CD4-positive, alpha-beta T cell (primary cell): ENCODE data around the gene FANCG. TPM values are rescaled to one million over a fixed set of nuclear protein-coding genes. Genes with fewer than 3 reads are reported as not detected.

Experiments used
- ATAC-seq: fragments of 200-7000 bp; cut with Tn5 transposase; one replicate; pipeline ENCODE4 v1.10.0; 2022; ENCODE audit warnings: mild to moderate bottlenecking; ENCODE audit not compliant: poor library complexity
- CTCF ChIA-PET: fragments of 350-600 bp; sonication (Branson Sonifier 250); formaldehyde crosslinking; loops from one replicate; lab custom pipeline; 2021; ENCODE audit warnings: antibody characterized with exemption, inconsistent platforms; lab: Charles Lee
- POLR2A ChIA-PET: fragments of 350-600 bp; sonication (Branson Sonifier 250); formaldehyde crosslinking; loops from one replicate; lab custom pipeline; 2021; ENCODE audit warnings: antibody characterized with exemption, inconsistent platforms; lab: Charles Lee
- DNase-seq, 14 experiments: peaks; one replicate each; pipeline ENCODE4 v3.0.0-alpha.2; 2013 to 2020; ENCODE audit warnings: mixed read lengths in 2 of 14
- H3K27ac ChIP-seq, 2 donors: one replicate each; pipeline versions ENCODE4 v1.5.1 to v1.7.0; 2013; ENCODE audit warnings: low read length in 2 of 2, low read depth in 1 of 2, mild to moderate bottlenecking in 1 of 2
- H3K27me3 ChIP-seq, 2 experiments: 1 replicate in 1 of 2; 2 replicates in 1 of 2; pipeline versions ENCODE4 v1.6.1 to v1.7.0; 2013; ENCODE audit warnings: low read length in 2 of 2, control low read depth in 1 of 2, mild to moderate bottlenecking in 1 of 2, moderate library complexity in 1 of 2; ENCODE audit not compliant: insufficient read depth in 2 of 2, control insufficient read depth in 1 of 2
- H3K36me3 ChIP-seq: one replicate; pipeline ENCODE4 v1.6.1; 2013; ENCODE audit warnings: low read length, control low read depth; ENCODE audit not compliant: insufficient read depth
- H3K4me1 ChIP-seq: one replicate; pipeline ENCODE4 v1.6.1; 2013; ENCODE audit warnings: low read length, control low read depth; ENCODE audit not compliant: insufficient read depth
- H3K4me3 ChIP-seq: one replicate; pipeline ENCODE4 v1.5.1; 2013; ENCODE audit warnings: mild to moderate bottlenecking, low read length, moderate library complexity
- H3K9me3 ChIP-seq, 2 experiments: 1 replicate in 1 of 2; 2 replicates in 1 of 2; pipeline versions ENCODE4 v1.6.1 to v1.7.0; 2013; ENCODE audit warnings: low read length in 2 of 2, mild to moderate bottlenecking in 2 of 2, control low read depth in 1 of 2, moderate library complexity in 1 of 2; ENCODE audit not compliant: control insufficient read depth in 1 of 2, insufficient read depth in 1 of 2
- H3K27ac Mint-ChIP-seq: one replicate; pipeline ENCODE4 v1.8.0; 2020; ENCODE audit warnings: mixed read lengths
- H3K27me3 Mint-ChIP-seq: one replicate; pipeline ENCODE4 v1.8.0; 2021; ENCODE audit warnings: mixed read lengths
- H3K36me3 Mint-ChIP-seq: one replicate; pipeline ENCODE4 v1.8.0; 2021; ENCODE audit warnings: low read depth, mixed read lengths
- H3K4me1 Mint-ChIP-seq: one replicate; pipeline ENCODE4 v1.8.0; 2021; ENCODE audit warnings: low read depth, mixed read lengths
- H3K4me3 Mint-ChIP-seq: one replicate; pipeline ENCODE4 v1.8.0; 2020; ENCODE audit warnings: mild to moderate bottlenecking, mixed read lengths
- H3K9me3 Mint-ChIP-seq: one replicate; pipeline ENCODE4 v1.8.0; 2020; ENCODE audit warnings: mixed read lengths
- intact Hi-C, 2 experiments: fragments of 100-400 bp; cut with DNase I in 1 of 2; cut with micrococcal nuclease in 1 of 2; formaldehyde crosslinking; loops; one replicate each; pipeline versions ENCODE4 v1.15.1 to v1.9.0; 2023 to 2025; cut with DNase I, micrococcal nuclease
- total RNA-seq, 174 experiments: library from RNA in 2 of 174; stranded (reverse) in 2 of 174; gene quantifications; one replicate each; pipeline ENCODE4 v1.2.3 and lab custom pipeline; 2021 to 2026
- TF ChIP-seq, protein P1 (sequence below): fragments of 200-600 bp; IDR thresholded peaks from one replicate; pipeline ENCODE4 v1.8.0; 2022; ENCODE audit warnings: antibody characterized with exemption, mild to moderate bottlenecking

Gene FANCG
- total RNA-seq, 2 experiments from 2014 or later: 21.7 to 24.6 TPM

DNA sequence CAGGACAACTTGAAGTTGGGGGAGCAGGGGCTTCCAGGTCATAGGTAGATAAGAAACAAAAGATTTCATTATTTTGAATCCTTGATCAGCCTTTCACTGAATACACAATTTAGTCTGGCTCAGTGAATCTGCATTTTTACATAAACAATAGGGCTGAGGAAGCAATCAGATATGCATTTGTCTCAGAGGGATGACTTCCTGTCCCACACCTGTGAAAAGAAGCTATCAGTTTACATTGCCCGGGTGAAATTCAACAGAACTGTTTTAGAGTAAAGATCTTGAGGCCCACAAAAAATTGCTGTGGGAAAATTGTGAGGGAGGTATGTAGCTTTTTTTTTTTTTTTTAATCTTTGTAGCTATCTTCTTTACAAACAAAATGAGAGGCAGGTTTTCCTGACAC is 51.9 kb downstream of the FANCG start:
- Histone ChIP-seq H3K36me3 (no peaks in the 10 kb centered on the region), H3K27me3 (no peaks in the 10 kb centered on the region), H3K4me3 (no peak overlapping the region), H3K9me3 (no peaks in the 10 kb centered on the region), H3K27ac (no peak overlapping the region), H3K4me1 (no peaks in the 10 kb centered on the region)
- no peaks in the 10 kb centered on the region for H3K9me3 Mint-ChIP-seq
- TF ChIP-seq, protein P1, sequence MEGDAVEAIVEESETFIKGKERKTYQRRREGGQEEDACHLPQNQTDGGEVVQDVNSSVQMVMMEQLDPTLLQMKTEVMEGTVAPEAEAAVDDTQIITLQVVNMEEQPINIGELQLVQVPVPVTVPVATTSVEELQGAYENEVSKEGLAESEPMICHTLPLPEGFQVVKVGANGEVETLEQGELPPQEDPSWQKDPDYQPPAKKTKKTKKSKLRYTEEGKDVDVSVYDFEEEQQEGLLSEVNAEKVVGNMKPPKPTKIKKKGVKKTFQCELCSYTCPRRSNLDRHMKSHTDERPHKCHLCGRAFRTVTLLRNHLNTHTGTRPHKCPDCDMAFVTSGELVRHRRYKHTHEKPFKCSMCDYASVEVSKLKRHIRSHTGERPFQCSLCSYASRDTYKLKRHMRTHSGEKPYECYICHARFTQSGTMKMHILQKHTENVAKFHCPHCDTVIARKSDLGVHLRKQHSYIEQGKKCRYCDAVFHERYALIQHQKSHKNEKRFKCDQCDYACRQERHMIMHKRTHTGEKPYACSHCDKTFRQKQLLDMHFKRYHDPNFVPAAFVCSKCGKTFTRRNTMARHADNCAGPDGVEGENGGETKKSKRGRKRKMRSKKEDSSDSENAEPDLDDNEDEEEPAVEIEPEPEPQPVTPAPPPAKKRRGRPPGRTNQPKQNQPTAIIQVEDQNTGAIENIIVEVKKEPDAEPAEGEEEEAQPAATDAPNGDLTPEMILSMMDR: no peak
- H3K4me1 Mint-ChIP-seq: peaks cover 6% of the 10 kb centered on the region
- POLR2A ChIA-PET: interaction anchor here (0.7 kb wide), 1 partner anchor 39 kb away, joined by 3 read pairs; no protein-coding TSS in a partner anchor
- H3K27me3 Mint-ChIP-seq: no peaks in the 10 kb centered on the region
- CTCF ChIA-PET: interaction anchor here (1.0 kb wide), 1 partner anchor 23 kb away, joined by 4 read pairs; no protein-coding TSS in a partner anchor
- ATAC-seq (no peak), DNase-seq (no peak)
- H3K4me3 Mint-ChIP-seq: no peak overlapping the region
- no peaks in the 10 kb centered on the region for H3K36me3 Mint-ChIP-seq
- no peak overlapping the region for H3K27ac Mint-ChIP-seq
- intact Hi-C loops: no loop called here

DNA sequence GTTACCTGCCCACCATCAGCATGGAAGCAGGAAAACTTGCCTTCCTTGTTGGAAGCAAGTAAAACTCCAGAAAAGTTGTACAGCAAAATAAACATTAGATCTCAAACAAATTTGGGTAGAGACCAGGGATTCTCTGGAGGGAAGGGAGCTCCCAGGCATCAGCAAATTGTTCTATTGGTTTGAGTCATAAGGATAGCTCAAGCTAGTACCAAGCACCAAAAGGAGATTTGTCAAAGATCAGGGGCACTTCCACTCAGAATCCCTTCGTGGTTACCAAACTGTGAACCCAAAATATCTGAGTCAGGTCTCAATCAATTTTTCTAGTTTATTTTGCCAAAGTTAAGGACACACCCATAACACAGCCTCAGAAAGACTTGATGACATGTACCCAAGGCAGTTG is 52.4 kb downstream of the FANCG start:
- H3K4me3 ChIP-seq: no peak overlapping the region
- Mint-ChIP-seq H3K4me1 (peaks cover 6% of the 10 kb centered on the region), H3K36me3 (no peaks in the 10 kb centered on the region), H3K4me3 (no peak overlapping the region), H3K27me3 (no peaks in the 10 kb centered on the region), H3K9me3 (no peaks in the 10 kb centered on the region), H3K27ac (no peak overlapping the region)
- no peak for DNase-seq
- ChIA-PET CTCF (interaction anchor here (1.0 kb wide), 1 partner anchor 24 kb away, joined by 4 read pairs; no protein-coding TSS in a partner anchor), POLR2A (no interaction called here)
- peaks cover 1% of the 10 kb centered on the region for H3K36me3 ChIP-seq
- no peak overlapping the region for H3K27ac ChIP-seq
- no peaks in the 10 kb centered on the region for H3K4me1 ChIP-seq
- no peaks in the 10 kb centered on the region for H3K27me3 ChIP-seq
- H3K9me3 ChIP-seq: no peaks in the 10 kb centered on the region
- no peak for ATAC-seq
- TF ChIP-seq, protein P1: no peak
- intact Hi-C loops: no loop called here

DNA sequence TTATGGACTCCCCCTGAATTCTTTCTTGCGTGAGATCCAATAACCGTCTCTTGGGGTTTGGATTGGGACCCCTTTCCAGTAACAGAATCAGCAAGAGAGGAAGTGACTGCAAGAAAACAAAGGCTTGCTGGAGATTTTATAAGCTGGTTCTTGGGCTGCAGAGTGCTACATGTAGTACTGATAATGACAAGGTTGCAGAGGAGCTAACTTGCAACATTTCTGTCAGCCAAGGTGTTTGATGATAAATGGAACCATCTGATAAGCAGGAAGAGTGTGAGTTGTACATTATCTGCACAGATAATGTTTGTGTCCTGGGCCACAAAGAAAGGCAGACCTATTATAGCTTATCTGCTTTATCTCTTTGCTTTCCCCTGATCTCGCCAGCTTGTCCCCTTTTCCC is 53.1 kb downstream of the FANCG start:
- H3K27me3 Mint-ChIP-seq: no peaks in the 10 kb centered on the region
- H3K36me3 ChIP-seq: peaks cover 3% of the 10 kb centered on the region
- H3K27ac Mint-ChIP-seq: no peak overlapping the region
- H3K36me3 Mint-ChIP-seq: no peaks in the 10 kb centered on the region
- H3K4me3 ChIP-seq: no peak overlapping the region
- H3K4me3 Mint-ChIP-seq: no peak overlapping the region
- ATAC-seq: no peak
- intact Hi-C loops: no loop called here
- H3K9me3 Mint-ChIP-seq: no peaks in the 10 kb centered on the region
- H3K27ac ChIP-seq: no peak overlapping the region
- TF ChIP-seq, protein P1: no peak
- no peaks in the 10 kb centered on the region for H3K4me1 ChIP-seq
- POLR2A ChIA-PET: no interaction called here
- DNase-seq: no peak
- CTCF ChIA-PET: no interaction called here
- H3K4me1 Mint-ChIP-seq: peaks cover 6% of the 10 kb centered on the region
- no peaks in the 10 kb centered on the region for H3K27me3 ChIP-seq
- no peaks in the 10 kb centered on the region for H3K9me3 ChIP-seq

Other genes with a start within 250 kb of the FANCG start
- not detected for gene PHF24, start 121.7 kb downstream of the FANCG start, total RNA-seq
- 1 to 10 TPM; 2.7 to 2.8 TPM for gene DNAJB5, start 90.2 kb downstream of the FANCG start, total RNA-seq
- 100 to 1,000 TPM; 218 to 245 TPM for gene VCP, start 7.3 kb downstream of the FANCG start, total RNA-seq
- 10 to 100 TPM; 17.5 to 18.9 TPM for gene PIGO, start 16.6 kb upstream of the FANCG start, total RNA-seq
- gene STOML2, start 23.2 kb upstream of the FANCG start, total RNA-seq: 10 to 100 TPM; 29.8 to 30.5 TPM
- gene ATOSB, start 35.9 kb upstream of the FANCG start, total RNA-seq: 1 to 10 TPM; 5.0 to 5.1 TPM
- under 1 TPM; 0.38 to 0.84 TPM for gene UNC13B, start 82.1 kb upstream of the FANCG start, total RNA-seq